Liver (tissue), 3 donors: ENCODE data around the gene AFTPH.

Experiments
- CTCF ChIP-seq: fragments of 150-350 bp; IDR thresholded peaks from 2 replicates; pipeline ENCODE4 v1.5.1; 2017; ENCODE audit warnings: improper control_type of control experiment, low read depth, low read length; ENCODE audit not compliant: missing input control
- EGR1 ChIP-seq, 2 donors: IDR thresholded peaks; 2 replicates each; pipeline ENCODE4 v1.6.1; 2016 to 2018; ENCODE audit warnings: antibody characterized with exemption in 2 of 2, low read depth in 2 of 2
- FOXA1 ChIP-seq: IDR thresholded peaks from 2 replicates; pipeline ENCODE4 v1.6.1; 2016; ENCODE audit warnings: antibody characterized with exemption
- NR2F2 ChIP-seq: IDR thresholded peaks from 2 replicates; pipeline ENCODE4 v1.6.1; 2016; ENCODE audit warnings: antibody characterized with exemption
- REST ChIP-seq: IDR thresholded peaks from 2 replicates; pipeline ENCODE4 v1.6.1; 2016; ENCODE audit warnings: antibody characterized with exemption, mild to moderate bottlenecking
- YY1 ChIP-seq: IDR thresholded peaks from 2 replicates; pipeline ENCODE4 v1.6.1; 2016; ENCODE audit warnings: antibody characterized with exemption, mild to moderate bottlenecking
- ZBTB33 ChIP-seq: IDR thresholded peaks from 2 replicates; pipeline ENCODE4 v1.6.1; 2016; ENCODE audit warnings: antibody characterized with exemption
- donor health status: healthy.
- donor health status: healthy.

GRCh38 chr2:64627860-64628841, 104.0 kb downstream of the AFTPH start:
- TF ChIP-seq ZBTB33, result no peak
- TF ChIP-seq NR2F2, result no peak
- TF ChIP-seq YY1, result no peak
- no peak for TF ChIP-seq CTCF
- no peak for TF ChIP-seq REST
- TF ChIP-seq EGR1 (IDR thresholded peaks at IDR 0.05; ENCODE audit: low read depth in 2 of 2), result no peak
- TF ChIP-seq FOXA1, result no peak
